Tibial artery (tissue), 4 donors: ENCODE measurements around the gene SMAD7.

ENCODE experiments used
- DNase-seq, 2 donors: peaks; one replicate each; pipeline ENCODE4 v3.0.0-alpha.2; 2019
- H3K27ac ChIP-seq, 2 donors: fragments of 200-600 bp; sonication (generic) in 1 of 2; 1 replicate in 1 of 2; 2 replicates in 1 of 2; pipeline ENCODE4 v1.5.1; 2018 to 2019; ENCODE audit warnings: mild to moderate bottlenecking in 1 of 2
- H3K27me3 ChIP-seq, 2 donors: fragments of 200-600 bp; sonication (generic) in 1 of 2; one replicate each; pipeline versions ENCODE4 v1.5.1 to v1.6.0; 2016 to 2019
- H3K36me3 ChIP-seq, 3 donors: fragments of 200-600 bp; sonication (generic) in 2 of 3; one replicate each; pipeline ENCODE4 v1.5.1; 2016 to 2019; ENCODE audit warnings: mild to moderate bottlenecking in 2 of 3
- H3K4me1 ChIP-seq, 4 donors: fragments of 200-600 bp; sonication (generic) in 2 of 4; 1 replicate in 3 of 4; 2 replicates in 1 of 4; pipeline ENCODE4 v1.5.1; 2016 to 2019
- H3K4me3 ChIP-seq, 2 donors: fragments of 200-600 bp; sonication (generic) in 1 of 2; 1 replicate in 1 of 2; 2 replicates in 1 of 2; pipeline ENCODE4 v1.5.1; 2018 to 2019; ENCODE audit warnings: mild to moderate bottlenecking in 2 of 2
- H3K9me3 ChIP-seq, 3 donors: fragments of 200-600 bp; sonication (generic) in 1 of 3; one replicate each; pipeline ENCODE4 v1.5.1; 2016 to 2019
- intact Hi-C: fragments of 100-400 bp; cut with DNase I; formaldehyde crosslinking; loops from one replicate; pipeline ENCODE4 v1.15.0; 2023; ENCODE audit warnings: low total_unique reads
- TF ChIP-seq, protein P1 (sequence below), 2 experiments: fragments of 200-600 bp in 1 of 2; fragments of 450-650 bp in 1 of 2; IDR thresholded peaks; one replicate each; pipeline ENCODE4 v1.5.1; 2017 to 2019; ENCODE audit warnings: antibody characterized with exemption in 2 of 2, mild to moderate bottlenecking in 1 of 2, moderate library complexity in 1 of 2

SMAD7 gene

GRCh38 chr18:48930926-48931325, 19.8 kb downstream of the SMAD7 start:
- intact Hi-C loops = no loop called here
- DNase-seq = peak in 1 of 2 donors; percentile 14
- peak overlapping the region; percentile 27 to 42 for H3K4me3 ChIP-seq
- H3K27me3 ChIP-seq = no peaks in the 10 kb centered on the region
- H3K9me3 ChIP-seq = no peaks in the 10 kb centered on the region
- TF ChIP-seq, protein P1, sequence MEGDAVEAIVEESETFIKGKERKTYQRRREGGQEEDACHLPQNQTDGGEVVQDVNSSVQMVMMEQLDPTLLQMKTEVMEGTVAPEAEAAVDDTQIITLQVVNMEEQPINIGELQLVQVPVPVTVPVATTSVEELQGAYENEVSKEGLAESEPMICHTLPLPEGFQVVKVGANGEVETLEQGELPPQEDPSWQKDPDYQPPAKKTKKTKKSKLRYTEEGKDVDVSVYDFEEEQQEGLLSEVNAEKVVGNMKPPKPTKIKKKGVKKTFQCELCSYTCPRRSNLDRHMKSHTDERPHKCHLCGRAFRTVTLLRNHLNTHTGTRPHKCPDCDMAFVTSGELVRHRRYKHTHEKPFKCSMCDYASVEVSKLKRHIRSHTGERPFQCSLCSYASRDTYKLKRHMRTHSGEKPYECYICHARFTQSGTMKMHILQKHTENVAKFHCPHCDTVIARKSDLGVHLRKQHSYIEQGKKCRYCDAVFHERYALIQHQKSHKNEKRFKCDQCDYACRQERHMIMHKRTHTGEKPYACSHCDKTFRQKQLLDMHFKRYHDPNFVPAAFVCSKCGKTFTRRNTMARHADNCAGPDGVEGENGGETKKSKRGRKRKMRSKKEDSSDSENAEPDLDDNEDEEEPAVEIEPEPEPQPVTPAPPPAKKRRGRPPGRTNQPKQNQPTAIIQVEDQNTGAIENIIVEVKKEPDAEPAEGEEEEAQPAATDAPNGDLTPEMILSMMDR (IDR thresholded peaks at IDR 0.05) = no peak
- peak overlapping the region; percentile 88 to 99 for H3K27ac ChIP-seq
- H3K4me1 ChIP-seq = peaks cover 7 to 100% (median 100%) of the 10 kb centered on the region in 4 donors
- H3K36me3 ChIP-seq = no peaks in the 10 kb centered on the region

- peak overlapping the region; percentile 88 to 99 for H3K27ac ChIP-seq
- no peaks in the 10 kb centered on the region for H3K27me3 ChIP-seq
- H3K4me1 ChIP-seq = peaks cover 7 to 100% (median 98%) of the 10 kb centered on the region in 4 donors
- H3K4me3 ChIP-seq = peak overlapping the region; percentile 27 to 42
- no peaks in the 10 kb centered on the region for H3K36me3 ChIP-seq
- DNase-seq = peak in 1 of 2 donors; percentile 59
- TF ChIP-seq, protein P1 (IDR thresholded peaks at IDR 0.05) = no peak
- intact Hi-C loops = no loop called here
- H3K9me3 ChIP-seq = no peaks in the 10 kb centered on the region
Measured at GRCh38 chr18:48929941-48930713, 20.6 kb downstream of the SMAD7 start.

- Histone ChIP-seq H3K4me1 (peaks cover 7 to 100% (median 98%) of the 10 kb centered on the region in 4 donors), H3K36me3 (no peaks in the 10 kb centered on the region), H3K27me3 (no peaks in the 10 kb centered on the region), H3K27ac (peak overlapping the region; percentile 88 to 99), H3K9me3 (no peaks in the 10 kb centered on the region), H3K4me3 (no peak overlapping the region)
- TF ChIP-seq, protein P1 (IDR thresholded peaks at IDR 0.05) = no peak
- no peak for DNase-seq
- intact Hi-C loops = no loop called here
Measured at GRCh38 chr18:48929212-48929612, 21.6 kb downstream of the SMAD7 start.

- H3K4me3 ChIP-seq = no peak overlapping the region
- H3K9me3 ChIP-seq = no peaks in the 10 kb centered on the region
- peaks cover 7 to 100% (median 98%) of the 10 kb centered on the region in 4 donors for H3K4me1 ChIP-seq
- peak; percentile 74 to 89 for DNase-seq
- peak overlapping the region; percentile 88 to 99 for H3K27ac ChIP-seq
- TF ChIP-seq, protein P1 (IDR thresholded peaks at IDR 0.05) = no peak
- intact Hi-C loops = no loop called here
- no peaks in the 10 kb centered on the region for H3K27me3 ChIP-seq
- no peaks in the 10 kb centered on the region for H3K36me3 ChIP-seq
Measured at GRCh38 chr18:48928787-48929186, 22.0 kb downstream of the SMAD7 start.

- no peaks in the 10 kb centered on the region for H3K27me3 ChIP-seq
- H3K4me3 ChIP-seq = peak overlapping the region in 1 of 2 donors; percentile 2
- DNase-seq = no peak
- TF ChIP-seq, protein P1 (IDR thresholded peaks at IDR 0.05) = no peak
- intact Hi-C loops = no loop called here
- H3K36me3 ChIP-seq = no peaks in the 10 kb centered on the region
- H3K9me3 ChIP-seq = no peaks in the 10 kb centered on the region
- peak overlapping the region; percentile 88 to 99 for H3K27ac ChIP-seq
- peaks cover 2 to 100% (median 97%) of the 10 kb centered on the region in 4 donors for H3K4me1 ChIP-seq
Measured at GRCh38 chr18:48927286-48928080, 23.3 kb downstream of the SMAD7 start.
